GM18511 (cell line): ENCODE results near the gene TMEM169.
A peak's percentile ranks its signal among the peaks of the same experiment; 100 is the strongest.
"Not testable (repeated sequence)": the region's sequence is repeated elsewhere in the genome, so short reads cannot be mapped to it uniquely, and the experiment has no call there.

ENCODE experiments used
- ATAC-seq: cut with Tn5 transposase; IDR thresholded peaks from one replicate; pipeline ENCODE4 v1.9.1; 2021; ENCODE audit warnings: mild to moderate bottlenecking, moderate library complexity; ENCODE audit not compliant: unreplicated experiment

The TMEM169 gene

GRCh38 chr2:216130346-216130971 lies 48.7 kb downstream of the TMEM169 start:
- no peak for ATAC-seq

GRCh38 chr2:216131175-216131926 lies 49.6 kb downstream of the TMEM169 start:
- no peak for ATAC-seq

- ATAC-seq = no peak
These were observed 50.9 kb downstream of the TMEM169 start for GRCh38 chr2:216132585-216132984.

GRCh38 chr2:216133397-216133796 lies 51.7 kb downstream of the TMEM169 start:
- ATAC-seq = no peak

- ATAC-seq = no peak
These were observed 53.3 kb downstream of the TMEM169 start for GRCh38 chr2:216134958-216135541.

- no peak for ATAC-seq
These were observed 58.2 kb downstream of the TMEM169 start for GRCh38 chr2:216139884-216140283.

GRCh38 chr2:216141516-216141915 lies 59.8 kb downstream of the TMEM169 start:
- not testable (repeated sequence) for ATAC-seq

GRCh38 chr2:216142540-216142939 lies 60.8 kb downstream of the TMEM169 start:
- ATAC-seq = peak; percentile 99

GRCh38 chr2:216144372-216144771 lies 62.7 kb downstream of the TMEM169 start:
- no peak for ATAC-seq

GRCh38 chr2:216144857-216145256 lies 63.1 kb downstream of the TMEM169 start:
- no peak for ATAC-seq

- no peak for ATAC-seq
These were observed 64.9 kb downstream of the TMEM169 start for GRCh38 chr2:216146573-216146972.

GRCh38 chr2:216147172-216148131 lies 65.7 kb downstream of the TMEM169 start:
- no peak for ATAC-seq

GRCh38 chr2:216148983-216149382 lies 67.3 kb downstream of the TMEM169 start:
- ATAC-seq = no peak

GRCh38 chr2:216149741-216150140 lies 68.0 kb downstream of the TMEM169 start:
- ATAC-seq = no peak

GRCh38 chr2:216151313-216152025 lies 69.8 kb downstream of the TMEM169 start:
- ATAC-seq = no peak
